EL (cell line): ENCODE data around the gene NTM.

ENCODE experiments used
- DNase-seq: peaks from one replicate; pipeline ENCODE4 v3.0.0-alpha.2; 2016

Gene NTM

GRCh38 chr11:131750692-131751091 lies 380.3 kb downstream of the NTM start:
- DNase-seq, result no peak

GRCh38 chr11:131754671-131755070 lies 384.3 kb downstream of the NTM start:
- peak; percentile 32 for DNase-seq

GRCh38 chr11:131756479-131757110 lies 386.2 kb downstream of the NTM start:
- peak; percentile 70 for DNase-seq

- DNase-seq, result no peak
Observed at GRCh38 chr11:131758726-131759125, 388.3 kb downstream of the NTM start.

GRCh38 chr11:131759140-131759539 lies 388.7 kb downstream of the NTM start:
- DNase-seq, result no peak

- peak; percentile 85 for DNase-seq
Observed at GRCh38 chr11:131760091-131761061, 390.0 kb downstream of the NTM start.

- DNase-seq, result no peak
Observed at GRCh38 chr11:131762346-131763110, 392.1 kb downstream of the NTM start.

GRCh38 chr11:131763193-131763890 lies 392.9 kb downstream of the NTM start:
- DNase-seq, result peak; percentile 14

GRCh38 chr11:131764126-131764525 lies 393.7 kb downstream of the NTM start:
- DNase-seq, result no peak

GRCh38 chr11:131764649-131765048 lies 394.2 kb downstream of the NTM start:
- no peak for DNase-seq

- no peak for DNase-seq
Observed at GRCh38 chr11:131766637-131767036, 396.2 kb downstream of the NTM start.

GRCh38 chr11:131767421-131767820 lies 397.0 kb downstream of the NTM start:
- peak; percentile 56 for DNase-seq

GRCh38 chr11:131770801-131771200 lies 400.4 kb downstream of the NTM start:
- peak; percentile 30 for DNase-seq

- DNase-seq, result no peak
Observed at GRCh38 chr11:131771471-131771870, 401.1 kb downstream of the NTM start.

- no peak for DNase-seq
Observed at GRCh38 chr11:131773626-131774025, 403.2 kb downstream of the NTM start.

GRCh38 chr11:131776211-131776610 lies 405.8 kb downstream of the NTM start:
- no peak for DNase-seq

GRCh38 chr11:131785801-131786200 lies 415.4 kb downstream of the NTM start:
- DNase-seq, result no peak

- DNase-seq, result no peak
Observed at GRCh38 chr11:131787119-131787518, 416.7 kb downstream of the NTM start.

GRCh38 chr11:131790586-131790985 lies 420.2 kb downstream of the NTM start:
- no peak for DNase-seq

- DNase-seq, result no peak
Observed at GRCh38 chr11:131792243-131792642, 421.8 kb downstream of the NTM start.

GRCh38 chr11:131796089-131796488 lies 425.7 kb downstream of the NTM start:
- no peak for DNase-seq

- DNase-seq, result no peak
Observed at GRCh38 chr11:131796541-131796940, 426.1 kb downstream of the NTM start.

GRCh38 chr11:131800452-131800851 lies 430.0 kb downstream of the NTM start:
- no peak for DNase-seq
